ENCODE data around the gene UNC5C. TPM values are rescaled to one million over a fixed set of nuclear protein-coding genes. Genes with fewer than 3 reads are reported as not detected.

The UNC5C gene
- polyA plus RNA-seq, 1 donor (not counting 4 experiments of a cell fraction or from before 2014, with no cell fraction given): not detected

- Histone ChIP-seq H3K9me3 (ENCODE audit: control insufficient read depth, low read depth, low read length) (no peaks in the 10 kb centered on the region), H3K9ac (ENCODE audit: control insufficient read depth, extremely low read depth, insufficient read depth, low read length) (no peak overlapping the region), H4K20me1 (ENCODE audit: control insufficient read depth, extremely low read depth, insufficient read depth, low read length) (no peaks in the 10 kb centered on the region), H3K79me2 (ENCODE audit: control insufficient read depth, insufficient read depth, low read length) (no peaks in the 10 kb centered on the region), H2AFZ (ENCODE audit: control insufficient read depth, low read length) (no peak overlapping the region), H3K4me2 (ENCODE audit: control insufficient read depth, extremely low read depth, insufficient read depth, low read depth, low read length) (no peak overlapping the region), H3K27ac (ENCODE audit: control insufficient read depth, insufficient read depth, low read length) (no peak overlapping the region), H3K4me3 (ENCODE audit: control insufficient read depth in 2 of 3, extremely low read depth in 1 of 3, insufficient read depth in 2 of 3, low read depth in 1 of 3, low read length in 3 of 3) (no peak overlapping the region), H3K36me3 (ENCODE audit: control insufficient read depth in 2 of 2, extremely low read depth in 1 of 2, insufficient read depth in 2 of 2, low read length in 2 of 2) (no peaks in the 10 kb centered on the region), H3K4me1 (ENCODE audit: control insufficient read depth, extremely low read depth, insufficient read depth, low read length) (no peaks in the 10 kb centered on the region), H3K9me1 (ENCODE audit: control insufficient read depth, extremely low read depth, insufficient read depth, low read length) (no peaks in the 10 kb centered on the region), H3K27me3 (ENCODE audit: control insufficient read depth, extremely low read depth, insufficient read depth, low read length) (no peaks in the 10 kb centered on the region)
- FAIRE-seq (no peak), DNase-seq (ENCODE audit: low read depth, low spot score) (no peak)
- dilution Hi-C loops (cut with MboI; ENCODE audit: extremely low pct_ligation_motif_present, low sequenced_read_pairs): no loop called here
- TF ChIP-seq CTCF (optimal IDR thresholded peaks at IDR 0.05 in 1 of 3, IDR thresholded peaks at IDR 0.05 in 1 of 3, conservative IDR thresholded peaks at IDR 0.05 in 1 of 3; ENCODE audit: extremely low read depth in 1 of 3, insufficient read depth in 2 of 3, low read length in 3 of 3) (no peak), EZH2 (IDR thresholded peaks at IDR 0.05; ENCODE audit: low read length) (no peak)
Observed at GRCh38 chr4:95591278-95591677, 42.5 kb upstream of the UNC5C start.

GRCh38 chr4:95590615-95591014 is 41.8 kb upstream of the UNC5C start:
- Histone ChIP-seq H3K27ac (ENCODE audit: control insufficient read depth, insufficient read depth, low read length) (no peak overlapping the region), H3K27me3 (ENCODE audit: control insufficient read depth, extremely low read depth, insufficient read depth, low read length) (no peaks in the 10 kb centered on the region), H4K20me1 (ENCODE audit: control insufficient read depth, extremely low read depth, insufficient read depth, low read length) (no peaks in the 10 kb centered on the region), H3K9me1 (ENCODE audit: control insufficient read depth, extremely low read depth, insufficient read depth, low read length) (no peaks in the 10 kb centered on the region), H3K36me3 (ENCODE audit: control insufficient read depth in 2 of 2, extremely low read depth in 1 of 2, insufficient read depth in 2 of 2, low read length in 2 of 2) (no peaks in the 10 kb centered on the region), H3K4me3 (ENCODE audit: control insufficient read depth in 2 of 3, extremely low read depth in 1 of 3, insufficient read depth in 2 of 3, low read depth in 1 of 3, low read length in 3 of 3) (no peak overlapping the region), H3K79me2 (ENCODE audit: control insufficient read depth, insufficient read depth, low read length) (no peaks in the 10 kb centered on the region), H3K4me2 (ENCODE audit: control insufficient read depth, extremely low read depth, insufficient read depth, low read depth, low read length) (no peak overlapping the region), H3K4me1 (ENCODE audit: control insufficient read depth, extremely low read depth, insufficient read depth, low read length) (no peaks in the 10 kb centered on the region), H2AFZ (ENCODE audit: control insufficient read depth, low read length) (no peak overlapping the region), H3K9me3 (ENCODE audit: control insufficient read depth, low read depth, low read length) (no peaks in the 10 kb centered on the region), H3K9ac (ENCODE audit: control insufficient read depth, extremely low read depth, insufficient read depth, low read length) (no peak overlapping the region)
- dilution Hi-C loops (cut with MboI; ENCODE audit: extremely low pct_ligation_motif_present, low sequenced_read_pairs): no loop called here
- no peak for TF ChIP-seq EZH2 (IDR thresholded peaks at IDR 0.05; ENCODE audit: low read length)
- TF ChIP-seq CTCF (optimal IDR thresholded peaks at IDR 0.05 in 1 of 3, IDR thresholded peaks at IDR 0.05 in 1 of 3, conservative IDR thresholded peaks at IDR 0.05 in 1 of 3; ENCODE audit: extremely low read depth in 1 of 3, insufficient read depth in 2 of 3, low read length in 3 of 3): no peak
- DNase-seq (ENCODE audit: low read depth, low spot score) (no peak), FAIRE-seq (no peak)

Measured in keratinocyte (primary cell).